ENCODE data around the gene SNAP47.

SNAP47 gene

DNA sequence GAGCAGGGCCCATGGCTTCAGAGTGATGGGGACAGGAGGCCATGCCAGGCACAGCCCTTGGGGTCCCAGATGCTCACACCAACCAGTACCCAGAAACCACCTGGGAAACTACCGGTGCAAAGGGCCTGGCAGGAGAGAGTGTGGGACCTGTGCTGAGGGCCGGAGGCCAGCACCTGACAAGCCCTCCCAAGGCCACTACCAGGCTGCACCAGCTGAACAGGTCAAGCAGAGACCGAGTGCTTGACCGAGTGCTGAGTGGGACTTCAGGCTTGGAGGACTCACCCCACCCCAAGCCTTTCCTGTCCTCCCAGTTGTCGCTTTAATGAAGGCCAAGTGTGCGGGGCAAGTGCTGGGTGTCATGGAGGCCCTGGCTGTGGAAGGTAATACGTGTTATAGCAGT lies 36.5 kb downstream of the SNAP47 start:
- TF ChIP-seq SIN3A (IDR thresholded peaks at IDR 0.05; ENCODE audit: borderline replicate concordance, insufficient read depth, low read length) = no peak
- TF ChIP-seq POLR2AphosphoS5 (IDR thresholded peaks at IDR 0.05; ENCODE audit: low read depth, low read length) = no peak
- no peak for TF ChIP-seq FOXP2 (optimal IDR thresholded peaks at IDR 0.05; ENCODE audit: borderline replicate concordance, extremely low read depth, extremely low read length, insufficient read depth)
- TF ChIP-seq, protein P1, sequence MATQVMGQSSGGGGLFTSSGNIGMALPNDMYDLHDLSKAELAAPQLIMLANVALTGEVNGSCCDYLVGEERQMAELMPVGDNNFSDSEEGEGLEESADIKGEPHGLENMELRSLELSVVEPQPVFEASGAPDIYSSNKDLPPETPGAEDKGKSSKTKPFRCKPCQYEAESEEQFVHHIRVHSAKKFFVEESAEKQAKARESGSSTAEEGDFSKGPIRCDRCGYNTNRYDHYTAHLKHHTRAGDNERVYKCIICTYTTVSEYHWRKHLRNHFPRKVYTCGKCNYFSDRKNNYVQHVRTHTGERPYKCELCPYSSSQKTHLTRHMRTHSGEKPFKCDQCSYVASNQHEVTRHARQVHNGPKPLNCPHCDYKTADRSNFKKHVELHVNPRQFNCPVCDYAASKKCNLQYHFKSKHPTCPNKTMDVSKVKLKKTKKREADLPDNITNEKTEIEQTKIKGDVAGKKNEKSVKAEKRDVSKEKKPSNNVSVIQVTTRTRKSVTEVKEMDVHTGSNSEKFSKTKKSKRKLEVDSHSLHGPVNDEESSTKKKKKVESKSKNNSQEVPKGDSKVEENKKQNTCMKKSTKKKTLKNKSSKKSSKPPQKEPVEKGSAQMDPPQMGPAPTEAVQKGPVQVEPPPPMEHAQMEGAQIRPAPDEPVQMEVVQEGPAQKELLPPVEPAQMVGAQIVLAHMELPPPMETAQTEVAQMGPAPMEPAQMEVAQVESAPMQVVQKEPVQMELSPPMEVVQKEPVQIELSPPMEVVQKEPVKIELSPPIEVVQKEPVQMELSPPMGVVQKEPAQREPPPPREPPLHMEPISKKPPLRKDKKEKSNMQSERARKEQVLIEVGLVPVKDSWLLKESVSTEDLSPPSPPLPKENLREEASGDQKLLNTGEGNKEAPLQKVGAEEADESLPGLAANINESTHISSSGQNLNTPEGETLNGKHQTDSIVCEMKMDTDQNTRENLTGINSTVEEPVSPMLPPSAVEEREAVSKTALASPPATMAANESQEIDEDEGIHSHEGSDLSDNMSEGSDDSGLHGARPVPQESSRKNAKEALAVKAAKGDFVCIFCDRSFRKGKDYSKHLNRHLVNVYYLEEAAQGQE (IDR thresholded peaks at IDR 0.05; ENCODE audit: insufficient read depth in 1 of 2, low read depth in 2 of 2, low read length in 2 of 2) = no peak
- TF ChIP-seq TAF1 (IDR thresholded peaks at IDR 0.05; ENCODE audit: borderline replicate concordance, insufficient read depth, low read length) = no peak

DNA sequence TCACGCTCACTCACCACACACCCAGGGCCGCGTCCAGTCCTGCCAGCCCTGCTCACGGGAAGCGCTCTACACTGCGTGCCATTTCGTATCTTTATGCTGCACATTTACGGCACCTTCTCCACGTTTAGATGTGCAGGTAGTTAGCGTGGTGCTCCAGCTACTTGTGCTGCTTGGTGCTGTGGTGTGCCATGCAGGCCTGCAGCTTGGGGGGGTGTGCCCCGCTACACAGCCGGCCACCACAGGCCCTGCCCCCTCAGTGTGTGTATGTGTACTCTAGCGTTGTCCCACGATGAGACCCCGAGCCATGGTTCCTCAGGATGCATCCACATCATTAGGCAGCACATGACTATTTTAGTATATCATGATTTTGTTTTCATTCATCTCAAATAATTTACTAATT lies 38.3 kb downstream of the SNAP47 start:
- TF ChIP-seq, protein P1 (IDR thresholded peaks at IDR 0.05; ENCODE audit: insufficient read depth in 1 of 2, low read depth in 2 of 2, low read length in 2 of 2) = no peak
- TF ChIP-seq POLR2AphosphoS5 (IDR thresholded peaks at IDR 0.05; ENCODE audit: low read depth, low read length) = no peak
- no peak for TF ChIP-seq FOXP2 (optimal IDR thresholded peaks at IDR 0.05; ENCODE audit: borderline replicate concordance, extremely low read depth, extremely low read length, insufficient read depth)
- TF ChIP-seq TAF1 (IDR thresholded peaks at IDR 0.05; ENCODE audit: borderline replicate concordance, insufficient read depth, low read length) = no peak
- TF ChIP-seq SIN3A (IDR thresholded peaks at IDR 0.05; ENCODE audit: borderline replicate concordance, insufficient read depth, low read length) = no peak

DNA sequence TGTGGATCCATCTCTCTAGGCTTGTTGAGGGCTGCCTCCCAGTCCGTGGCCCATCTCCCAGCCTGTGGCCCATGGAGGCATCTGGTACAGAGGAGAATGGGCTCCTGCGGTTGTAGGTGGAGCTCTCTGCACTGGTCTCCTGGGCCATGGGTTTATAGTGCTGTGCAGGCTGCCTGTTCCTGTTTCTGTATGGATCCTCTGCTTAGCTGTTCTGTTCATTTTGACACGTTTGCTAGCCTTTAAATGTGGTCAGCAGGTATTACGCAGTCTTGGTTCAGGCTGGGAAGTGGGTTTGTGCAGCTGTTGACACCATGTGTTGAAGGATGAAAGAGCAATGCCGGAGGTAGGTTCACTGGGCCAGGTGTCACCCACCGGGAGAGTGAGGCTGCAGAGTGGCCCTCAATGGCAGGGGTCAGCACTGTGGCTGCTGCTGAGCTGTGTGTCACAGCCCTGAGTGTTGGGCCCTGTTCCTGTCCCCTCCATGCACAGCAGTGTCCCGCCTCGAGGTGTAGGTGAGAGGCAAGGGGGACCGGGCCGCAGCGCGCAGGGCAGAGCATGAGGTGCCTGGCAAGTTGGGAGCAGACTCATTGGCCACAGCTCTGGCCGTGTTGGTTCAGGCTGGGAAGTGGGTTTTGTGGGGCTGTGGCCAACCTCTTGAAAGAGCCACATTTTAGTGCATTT lies 39.0 kb downstream of the SNAP47 start:
- no peak for TF ChIP-seq TAF1 (IDR thresholded peaks at IDR 0.05; ENCODE audit: borderline replicate concordance, insufficient read depth, low read length)

DNA sequence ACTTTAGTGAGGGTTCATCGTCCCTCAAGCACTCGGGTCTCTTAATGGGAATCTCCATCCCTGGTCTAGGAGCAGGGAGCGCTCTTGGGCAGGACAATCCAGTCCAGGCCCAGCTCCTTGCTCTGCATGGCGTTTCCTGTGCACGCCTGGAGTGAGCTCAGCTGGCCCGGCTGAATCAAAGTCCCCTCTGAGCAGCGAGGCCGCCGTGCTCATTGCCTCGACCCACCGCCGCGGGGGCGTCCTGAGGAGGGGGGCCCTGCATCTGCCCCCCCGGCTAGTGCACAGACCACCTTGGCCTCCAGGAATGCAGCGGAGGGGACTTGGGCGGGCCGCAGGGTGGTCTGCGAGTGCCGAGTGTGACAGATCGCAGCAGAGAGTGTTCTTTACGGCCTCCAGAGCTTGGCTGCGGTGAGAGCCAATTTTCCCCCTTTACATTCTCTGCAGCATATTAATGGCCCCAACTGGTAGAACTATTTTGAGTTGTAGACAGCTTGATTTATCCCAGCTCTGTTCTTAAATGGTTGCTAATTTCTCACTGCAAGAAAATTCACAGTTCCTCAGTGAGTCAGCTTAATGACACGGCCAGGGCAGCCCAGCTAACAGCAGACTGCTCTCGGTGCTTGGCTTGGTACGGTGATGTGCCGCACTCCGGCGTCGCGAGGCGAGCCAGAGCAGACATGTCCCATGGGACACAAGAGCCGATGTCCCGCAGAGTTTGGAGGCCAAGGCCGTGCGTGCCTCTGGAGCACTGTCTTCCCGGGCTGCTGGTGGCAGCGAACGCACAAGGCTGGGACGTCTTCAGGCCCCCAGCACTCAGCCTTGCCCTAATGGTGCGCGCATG lies 39.8 kb downstream of the SNAP47 start:
- TF ChIP-seq SIN3A (IDR thresholded peaks at IDR 0.05; ENCODE audit: borderline replicate concordance, insufficient read depth, low read length) (no peak), POLR2AphosphoS5 (IDR thresholded peaks at IDR 0.05; ENCODE audit: low read depth, low read length) (no peak), FOXP2 (optimal IDR thresholded peaks at IDR 0.05; ENCODE audit: borderline replicate concordance, extremely low read depth, extremely low read length, insufficient read depth) (no peak), TAF1 (IDR thresholded peaks at IDR 0.05; ENCODE audit: borderline replicate concordance, insufficient read depth, low read length) (no peak)
- TF ChIP-seq, protein P1 (IDR thresholded peaks at IDR 0.05; ENCODE audit: insufficient read depth in 1 of 2, low read depth in 2 of 2, low read length in 2 of 2) = no peak

DNA sequence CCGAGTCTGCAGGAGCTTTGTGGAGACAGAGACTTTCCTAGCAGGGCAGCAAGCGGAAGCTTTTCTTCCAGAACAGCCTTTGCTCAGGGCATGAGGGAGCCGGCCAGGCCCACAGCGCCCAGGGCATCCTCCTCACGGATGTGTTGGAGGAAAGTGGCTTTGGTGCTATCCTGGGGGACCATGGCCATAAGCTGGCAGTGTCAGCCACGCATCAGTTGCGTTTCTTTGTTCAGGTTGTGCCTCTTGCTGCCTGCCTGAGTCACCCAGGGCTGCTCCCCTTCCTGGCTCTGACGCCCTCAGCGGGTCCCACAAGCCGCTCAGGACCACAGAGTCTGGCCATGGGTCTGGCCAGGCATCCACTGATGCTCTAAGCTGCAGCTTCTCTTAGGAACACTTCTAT lies 40.6 kb downstream of the SNAP47 start:
- TF ChIP-seq POLR2AphosphoS5 (IDR thresholded peaks at IDR 0.05; ENCODE audit: low read depth, low read length) = no peak
- no peak for TF ChIP-seq TAF1 (IDR thresholded peaks at IDR 0.05; ENCODE audit: borderline replicate concordance, insufficient read depth, low read length)
- TF ChIP-seq, protein P1 (IDR thresholded peaks at IDR 0.05; ENCODE audit: insufficient read depth in 1 of 2, low read depth in 2 of 2, low read length in 2 of 2) = no peak
- TF ChIP-seq FOXP2 (optimal IDR thresholded peaks at IDR 0.05; ENCODE audit: borderline replicate concordance, extremely low read depth, extremely low read length, insufficient read depth) = no peak
- TF ChIP-seq SIN3A (IDR thresholded peaks at IDR 0.05; ENCODE audit: borderline replicate concordance, insufficient read depth, low read length) = no peak

All from PFSK-1 (cell line).